HepG2 (cell line): ENCODE measurements around the gene DPM1. TPM values are rescaled to one million over a fixed set of nuclear protein-coding genes. Genes with fewer than 3 reads are reported as not detected.

Experiments used
- EHMT2 ChIP-seq: fragments of 200-600 bp; sonication (generic); IDR thresholded peaks from 2 replicates; pipeline ENCODE4 v1.7.0; 2017; ENCODE audit warnings: antibody characterized with exemption, low read depth, low read length, borderline replicate concordance
- ISX ChIP-seq: sonication (generic); formaldehyde crosslinking; conservative IDR thresholded peaks from 2 replicates; pipeline ENCODE4 v1.5.0; 2020; ENCODE audit warnings: missing genetic modification reagents
- NRL ChIP-seq: sonication (generic); formaldehyde crosslinking; IDR thresholded peaks from 2 replicates; pipeline ENCODE4 v1.5.0; 2020; ENCODE audit warnings: missing genetic modification reagents, mild to moderate bottlenecking, moderate library complexity, borderline replicate concordance
- PHB2 ChIP-seq: fragments of 450-650 bp; IDR thresholded peaks from 2 replicates; pipeline ENCODE4 v1.6.1; 2018; ENCODE audit not compliant: partially characterized antibody
- PHF21A ChIP-seq: sonication (generic); formaldehyde crosslinking; IDR thresholded peaks from 2 replicates; pipeline ENCODE4 v1.5.0; 2020; ENCODE audit warnings: mild to moderate bottlenecking, missing genetic modification reagents
- REST ChIP-seq, 2 experiments: IDR thresholded peaks; 2 replicates each; pipeline ENCODE4 v1.6.1; 2011 to 2012; ENCODE audit warnings: low read length in 2 of 2, borderline replicate concordance in 1 of 2, low read depth in 1 of 2, mild to moderate bottlenecking in 1 of 2, moderate library complexity in 1 of 2
- RFX5 ChIP-seq: IDR thresholded peaks from 2 replicates; pipeline ENCODE4 v1.6.1; 2011; ENCODE audit warnings: low read depth, low read length, improper control_type of control experiment
- SP140L ChIP-seq: sonication (generic); formaldehyde crosslinking; IDR thresholded peaks from 2 replicates; pipeline ENCODE4 v1.4.0; 2020; ENCODE audit warnings: missing genetic modification reagents, borderline replicate concordance
- TAF15 ChIP-seq: fragments of 200-400 bp; formaldehyde crosslinking; IDR thresholded peaks from one replicate; pipeline ENCODE4 v1.6.1; 2018; ENCODE audit warnings: mild to moderate bottlenecking, low read depth, low read length; ENCODE audit not compliant: poor library complexity, severe bottlenecking
- TCF12 ChIP-seq, 2 experiments: fragments of 450-650 bp in 1 of 2; sonication (generic) in 1 of 2; formaldehyde crosslinking in 1 of 2; IDR thresholded peaks; 2 replicates each; pipeline versions ENCODE4 v1.6.1 to v1.8.0; 2017 to 2022; ENCODE audit warnings: antibody characterized with exemption in 1 of 2, mild to moderate bottlenecking in 1 of 2, missing genetic modification reagents in 1 of 2, moderate library complexity in 1 of 2
- ZBTB38 ChIP-seq: sonication (generic); formaldehyde crosslinking; IDR thresholded peaks from 2 replicates; pipeline ENCODE4 v1.5.1; 2020; ENCODE audit warnings: mild to moderate bottlenecking, missing genetic modification reagents
- ZNF121 ChIP-seq: sonication (generic); formaldehyde crosslinking; IDR thresholded peaks from 2 replicates; pipeline ENCODE4 v1.5.0; 2020; ENCODE audit warnings: mild to moderate bottlenecking, missing genetic modification reagents
- ZNF333 ChIP-seq: sonication (generic); formaldehyde crosslinking; IDR thresholded peaks from 2 replicates; pipeline ENCODE4 v1.4.0; 2020; ENCODE audit warnings: mild to moderate bottlenecking, missing genetic modification reagents, borderline replicate concordance
- ZNF577 ChIP-seq: sonication (generic); formaldehyde crosslinking; IDR thresholded peaks from 2 replicates; pipeline ENCODE4 v1.4.0; 2020; ENCODE audit warnings: mild to moderate bottlenecking, low read depth, missing genetic modification reagents, borderline replicate concordance
- ZNF597 ChIP-seq: sonication (generic); formaldehyde crosslinking; IDR thresholded peaks from 2 replicates; pipeline ENCODE4 v1.5.0; 2020; ENCODE audit warnings: missing genetic modification reagents
- ZNF629 ChIP-seq: sonication (generic); formaldehyde crosslinking; conservative IDR thresholded peaks from 2 replicates; pipeline ENCODE4 v1.5.0; 2020; ENCODE audit warnings: missing genetic modification reagents
- ZNF670 ChIP-seq: sonication (generic); formaldehyde crosslinking; IDR thresholded peaks from 2 replicates; pipeline ENCODE4 v1.8.0; 2022; ENCODE audit warnings: mild to moderate bottlenecking, missing genetic modification reagents, borderline replicate concordance
- ZNF878 ChIP-seq: sonication (generic); formaldehyde crosslinking; IDR thresholded peaks from 2 replicates; pipeline ENCODE4 v1.8.1; 2023; ENCODE audit warnings: mild to moderate bottlenecking, missing genetic modification reagents, moderate library complexity
- polyA plus RNA-seq, 8 experiments: library from polyadenylated mRNA; depleted of rRNA in 3 of 8; stranded (reverse) in 7 of 8; unstranded in 1 of 8; fragments of >200 nt; fragmentation: Illumina TruSeq in 4 of 8; extraction: Trizol in 4 of 8; gene quantifications; 2 replicates each; pipeline versions ENCODE4 v1.2.1 to v1.2.3, GENCODE V29; 2011 to 2016; ENCODE audit warnings: low read depth in 4 of 8, missing spikeins in 1 of 8, mixed read lengths in 1 of 8; ENCODE audit not compliant: insufficient read depth in 1 of 8
- total RNA-seq, 5 experiments: library from RNA; depleted of rRNA; stranded (reverse); fragments of >200 nt; fragmentation: Illumina TruSeq; extraction: Trizol; gene quantifications; 2 replicates each; pipeline ENCODE4 v1.2.3, GENCODE V29; 2016; ENCODE audit warnings: low read depth in 1 of 5
- TF ChIP-seq, protein P1 (sequence below): sonication (generic); formaldehyde crosslinking; IDR thresholded peaks from 2 replicates; pipeline ENCODE4 v1.4.0; 2020; ENCODE audit warnings: low read depth, missing genetic modification reagents

The DPM1 gene
- total and polyA plus RNA-seq, 2 of the 13 experiments (the other 11 are each of a cell fraction or from before 2014, with no cell fraction given), result 83.2 to 161 TPM

GRCh38 chr20:50957798-50958614 is at the start of gene DPM1 (continued):
- TF ChIP-seq ZNF670 (CRISPR knock-in tag) (no peak), TCF12 (IDR thresholded peaks at IDR 0.05) (no peak), TCF12 (CRISPR knock-in tag; IDR thresholded peaks at IDR 0.05) (no peak), ZNF333 (CRISPR knock-in tag) (no peak), ZNF878 (CRISPR knock-in tag) (no peak), TAF15 (peak; percentile 9), PHB2 (no peak), RFX5 (peak; percentile 59; the same call in 1 of the 2 replicates), REST (IDR thresholded peaks at IDR 0.05; ENCODE audit: borderline replicate concordance in 1 of 2, low read depth in 1 of 2, low read length in 2 of 2) (peak in 1 of 2 experiments; percentile 86; a peak in 3 of 4 replicates), SP140L (CRISPR knock-in tag) (peak; percentile 60; the same call in 1 of the 2 replicates), ZNF629 (CRISPR knock-in tag) (no peak), ISX (no peak), ZNF597 (CRISPR knock-in tag) (no peak; the same call in 1 of the 2 replicates), EHMT2 (no peak), PHF21A (peak; percentile 62; the same call in 1 of the 2 replicates), NRL (peak; percentile 95), ZNF577 (no peak), ZNF121 (no peak), ZBTB38 (CRISPR knock-in tag) (peak; percentile 18; the same call in 1 of the 2 replicates)
- TF ChIP-seq, protein P1, sequence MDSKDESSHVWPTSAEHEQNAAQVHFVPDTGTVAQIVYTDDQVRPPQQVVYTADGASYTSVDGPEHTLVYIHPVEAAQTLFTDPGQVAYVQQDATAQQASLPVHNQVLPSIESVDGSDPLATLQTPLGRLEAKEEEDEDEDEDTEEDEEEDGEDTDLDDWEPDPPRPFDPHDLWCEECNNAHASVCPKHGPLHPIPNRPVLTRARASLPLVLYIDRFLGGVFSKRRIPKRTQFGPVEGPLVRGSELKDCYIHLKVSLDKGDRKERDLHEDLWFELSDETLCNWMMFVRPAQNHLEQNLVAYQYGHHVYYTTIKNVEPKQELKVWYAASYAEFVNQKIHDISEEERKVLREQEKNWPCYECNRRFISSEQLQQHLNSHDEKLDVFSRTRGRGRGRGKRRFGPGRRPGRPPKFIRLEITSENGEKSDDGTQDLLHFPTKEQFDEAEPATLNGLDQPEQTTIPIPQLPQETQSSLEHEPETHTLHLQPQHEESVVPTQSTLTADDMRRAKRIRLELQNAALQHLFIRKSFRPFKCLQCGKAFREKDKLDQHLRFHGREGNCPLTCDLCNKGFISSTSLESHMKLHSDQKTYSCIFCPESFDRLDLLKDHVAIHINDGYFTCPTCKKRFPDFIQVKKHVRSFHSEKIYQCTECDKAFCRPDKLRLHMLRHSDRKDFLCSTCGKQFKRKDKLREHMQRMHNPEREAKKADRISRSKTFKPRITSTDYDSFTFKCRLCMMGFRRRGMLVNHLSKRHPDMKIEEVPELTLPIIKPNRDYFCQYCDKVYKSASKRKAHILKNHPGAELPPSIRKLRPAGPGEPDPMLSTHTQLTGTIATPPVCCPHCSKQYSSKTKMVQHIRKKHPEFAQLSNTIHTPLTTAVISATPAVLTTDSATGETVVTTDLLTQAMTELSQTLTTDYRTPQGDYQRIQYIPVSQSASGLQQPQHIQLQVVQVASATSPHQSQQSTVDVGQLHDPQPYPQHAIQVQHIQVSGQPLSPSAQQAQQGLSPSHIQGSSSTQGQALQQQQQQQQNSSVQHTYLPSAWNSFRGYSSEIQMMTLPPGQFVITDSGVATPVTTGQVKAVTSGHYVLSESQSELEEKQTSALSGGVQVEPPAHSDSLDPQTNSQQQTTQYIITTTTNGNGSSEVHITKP (CRISPR knock-in tag), result no peak
